Smooth muscle cell (in vitro differentiated cells): Measurements from ENCODE around the gene CCDC127. TPM values are rescaled to one million over a fixed set of nuclear protein-coding genes. Genes with fewer than 3 reads are reported as not detected.

Experiments
- DNase-seq: peaks from one replicate; lab custom pipeline; 2025; ENCODE audit not compliant: unreplicated experiment; lab: John Stamatoyannopoulos, UW
- H2AFZ ChIP-seq: fragments of 200-600 bp; sonication (generic); 2 replicates; pipeline ENCODE4 v1.6.0; 2016; ENCODE audit warnings: antibody characterized with exemption, low read depth, mild to moderate bottlenecking
- H3F3A ChIP-seq: fragments of 200-600 bp; sonication (generic); 2 replicates; pipeline ENCODE4 v1.6.0; 2017; ENCODE audit warnings: antibody characterized with exemption, low read depth
- H3K27ac ChIP-seq: fragments of 200-600 bp; sonication (generic); 2 replicates; pipeline ENCODE4 v1.5.1; 2016; ENCODE audit warnings: low read depth, mild to moderate bottlenecking
- H3K27me3 ChIP-seq: fragments of 200-600 bp; sonication (generic); 2 replicates; pipeline ENCODE4 v1.6.1; 2016; ENCODE audit warnings: low read depth, mild to moderate bottlenecking
- H3K36me3 ChIP-seq: fragments of 200-600 bp; sonication (generic); 2 replicates; pipeline ENCODE4 v1.5.1; 2016; ENCODE audit warnings: low read depth
- H3K4me1 ChIP-seq: fragments of 200-600 bp; sonication (generic); 2 replicates; pipeline ENCODE4 v1.5.1; 2016; ENCODE audit warnings: low read depth
- H3K4me2 ChIP-seq: fragments of 200-600 bp; sonication (generic); 2 replicates; pipeline ENCODE4 v1.6.0; 2016; ENCODE audit warnings: mild to moderate bottlenecking
- H3K4me3 ChIP-seq: fragments of 200-600 bp; sonication (generic); 2 replicates; pipeline ENCODE4 v1.5.1; 2016; ENCODE audit warnings: mild to moderate bottlenecking
- H3K79me2 ChIP-seq: fragments of 200-600 bp; sonication (generic); 2 replicates; pipeline ENCODE4 v1.6.0; 2016; ENCODE audit warnings: low read depth, mild to moderate bottlenecking
- H3K9ac ChIP-seq: fragments of 200-600 bp; sonication (generic); 2 replicates; pipeline ENCODE4 v1.6.0; 2016; ENCODE audit warnings: low read depth
- H3K9me3 ChIP-seq: fragments of 200-600 bp; sonication (generic); replicated peaks from 2 replicates; pipeline ENCODE4 v1.5.1; 2016; ENCODE audit warnings: low read depth
- H4K20me1 ChIP-seq: fragments of 200-600 bp; sonication (generic); 2 replicates; pipeline ENCODE4 v1.6.0; 2016; ENCODE audit warnings: low read depth
- CTCF ChIP-seq: fragments of 200-600 bp; sonication (generic); IDR thresholded peaks from 2 replicates; pipeline ENCODE4 v1.5.1; 2017; ENCODE audit warnings: borderline replicate concordance, mild to moderate bottlenecking, antibody characterized with exemption; ENCODE audit not compliant: insufficient read depth, poor library complexity, severe bottlenecking
- WGBS: methylation state at CpG from one replicate; pipeline ENCODE4 v1.1.7; 2016; ENCODE audit warnings: low lambda C conversion rate; 5-methylcytosine and 5-hydroxymethylcytosine counted together
- polyA plus RNA-seq: library from polyadenylated mRNA; unstranded; fragments of >200 nt; fragmentation: Nextera tagmentation; extraction: Ambion mirVana; gene quantifications from 2 replicates; pipeline ENCODE4 v1.2.1, GENCODE V29; 2016
- total RNA-seq: library from RNA; depleted of rRNA; stranded (reverse); fragments of >200 nt; gene quantifications from 2 replicates; pipeline ENCODE4 v1.2.3, GENCODE V29; 2014

Gene CCDC127
- total and polyA plus RNA-seq, 2 experiments from 2014 or later, result 2.8 to 8.6 TPM

- Histone ChIP-seq H3K9me3 (no peaks in the 10 kb centered on the region), H3K4me2 (no peak overlapping the region), H3K79me2 (no peaks in the 10 kb centered on the region), H3K27me3 (no peaks in the 10 kb centered on the region), H4K20me1 (no peaks in the 10 kb centered on the region), H3F3A (no peaks in the 10 kb centered on the region), H3K4me1 (no peaks in the 10 kb centered on the region), H3K27ac (no peak overlapping the region), H3K36me3 (no peaks in the 10 kb centered on the region), H2AFZ (no peak overlapping the region), H3K4me3 (no peak overlapping the region), H3K9ac (no peak overlapping the region)
- 95% methylated on average over 17 of the region's 17 CpGs for WGBS
- no peak for DNase-seq
- no peak for TF ChIP-seq CTCF
These were observed 61.4 kb downstream of the CCDC127 start for GRCh38 chr5:156411-157072.

- Histone ChIP-seq H3K4me1 (no peaks in the 10 kb centered on the region), H3K27me3 (no peaks in the 10 kb centered on the region), H3F3A (no peaks in the 10 kb centered on the region), H2AFZ (no peak overlapping the region), H3K27ac (no peak overlapping the region), H3K9ac (no peak overlapping the region), H3K9me3 (no peaks in the 10 kb centered on the region), H3K4me3 (no peak overlapping the region), H3K36me3 (no peaks in the 10 kb centered on the region), H3K79me2 (no peaks in the 10 kb centered on the region), H3K4me2 (no peak overlapping the region), H4K20me1 (no peaks in the 10 kb centered on the region)
- DNase-seq, result no peak
- 95% methylated on average over 23 of the region's 23 CpGs for WGBS
- no peak for TF ChIP-seq CTCF
These were observed 62.1 kb downstream of the CCDC127 start for GRCh38 chr5:155651-156410.

- no peak for TF ChIP-seq CTCF
- H3K27me3 ChIP-seq, result no peaks in the 10 kb centered on the region
- H3K4me2 ChIP-seq, result no peak overlapping the region
- H3F3A ChIP-seq, result no peaks in the 10 kb centered on the region
- H2AFZ ChIP-seq, result no peak overlapping the region
- no peak overlapping the region for H3K4me3 ChIP-seq
- DNase-seq, result no peak
- no peaks in the 10 kb centered on the region for H3K4me1 ChIP-seq
- no peaks in the 10 kb centered on the region for H3K79me2 ChIP-seq
- H4K20me1 ChIP-seq, result no peaks in the 10 kb centered on the region
- H3K9ac ChIP-seq, result no peak overlapping the region
- WGBS, result 96% methylated on average over 18 of the region's 18 CpGs
- H3K9me3 ChIP-seq, result no peaks in the 10 kb centered on the region
- no peaks in the 10 kb centered on the region for H3K36me3 ChIP-seq
- H3K27ac ChIP-seq, result no peak overlapping the region
These were observed 63.1 kb downstream of the CCDC127 start for GRCh38 chr5:154826-155225.

GRCh38 chr5:154236-154635, 63.7 kb downstream of the CCDC127 start:
- no peak overlapping the region for H3K27ac ChIP-seq
- TF ChIP-seq CTCF, result no peak

More at GRCh38 chr5:154236-154635, 63.7 kb downstream of the CCDC127 start:
- Histone ChIP-seq H3K27me3 (no peaks in the 10 kb centered on the region), H4K20me1 (no peaks in the 10 kb centered on the region), H3K4me1 (no peaks in the 10 kb centered on the region), H3F3A (no peaks in the 10 kb centered on the region), H3K9ac (no peak overlapping the region), H2AFZ (no peak overlapping the region), H3K4me3 (no peak overlapping the region), H3K4me2 (no peak overlapping the region), H3K36me3 (no peaks in the 10 kb centered on the region), H3K9me3 (no peaks in the 10 kb centered on the region), H3K79me2 (no peaks in the 10 kb centered on the region)
- no peak for DNase-seq
- WGBS, result 91% methylated on average over 10 of the region's 10 CpGs
